Activated CD4-positive, alpha-beta memory T cell treated with anti-CD3 and anti-CD28 coated beads, Interleukin-2, amount 10 ng/mL, durations not matched to agents 7 days and 5 days (primary cell): ENCODE data around the gene PROX1. TPM values are rescaled to one million over a fixed set of nuclear protein-coding genes. Genes with fewer than 3 reads are reported as not detected.
"Not testable (repeated sequence)": the region's sequence is repeated elsewhere in the genome, so short reads cannot be mapped to it uniquely, and the experiment has no call there.

ENCODE experiments used
- CTCF ChIA-PET: fragments of 350-600 bp; sonication (Branson Sonifier 250); formaldehyde crosslinking; loops from one replicate; lab custom pipeline; 2021; ENCODE audit warnings: antibody characterized with exemption, inconsistent platforms; lab: Charles Lee
- POLR2A ChIA-PET: fragments of 350-600 bp; sonication (Branson Sonifier 250); formaldehyde crosslinking; loops from one replicate; lab custom pipeline; 2021; ENCODE audit warnings: antibody characterized with exemption; lab: Charles Lee
- DNase-seq: peaks from one replicate; pipeline ENCODE4 v3.0.0-alpha.2; 2020
- H3K27ac Mint-ChIP-seq: one replicate; pipeline ENCODE4 v1.8.0; 2021; ENCODE audit warnings: mild to moderate bottlenecking, mixed read lengths
- H3K27me3 Mint-ChIP-seq: one replicate; pipeline ENCODE4 v1.8.0; 2021; ENCODE audit warnings: mixed read lengths
- H3K36me3 Mint-ChIP-seq: one replicate; pipeline ENCODE4 v1.8.0; 2021; ENCODE audit warnings: low read depth, mixed read lengths
- H3K4me1 Mint-ChIP-seq: one replicate; pipeline ENCODE4 v1.8.0; 2021; ENCODE audit warnings: mixed read lengths
- H3K4me3 Mint-ChIP-seq: one replicate; pipeline ENCODE4 v1.8.0; 2021; ENCODE audit warnings: mild to moderate bottlenecking, mixed read lengths
- H3K9me3 Mint-ChIP-seq: one replicate; pipeline ENCODE4 v1.8.0; 2021; ENCODE audit warnings: mixed read lengths
- total RNA-seq, 2 experiments: library from RNA; stranded (reverse); gene quantifications; one replicate each; pipeline ENCODE4 v1.2.3, GENCODE V29; 2021

The PROX1 gene
- total RNA-seq, 2 experiments from 2014 or later: 0.08 TPM; not detected in 1

- no peaks in the 10 kb centered on the region for H3K9me3 Mint-ChIP-seq
- H3K36me3 Mint-ChIP-seq: no peaks in the 10 kb centered on the region
- H3K27me3 Mint-ChIP-seq: no peaks in the 10 kb centered on the region
- ChIA-PET POLR2A (no interaction called here), CTCF (no interaction called here)
- no peak overlapping the region for H3K4me3 Mint-ChIP-seq
- no peaks in the 10 kb centered on the region for H3K4me1 Mint-ChIP-seq
- DNase-seq: no peak
- H3K27ac Mint-ChIP-seq: no peak overlapping the region
Measured at GRCh38 chr1:214086945-214087344, 99.2 kb downstream of the PROX1 start.

GRCh38 chr1:214089003-214089402 lies 101.2 kb downstream of the PROX1 start:
- H3K4me3 Mint-ChIP-seq, H3K4me1 Mint-ChIP-seq, CTCF ChIA-PET, H3K36me3 Mint-ChIP-seq, H3K9me3 Mint-ChIP-seq, H3K27ac Mint-ChIP-seq, H3K27me3 Mint-ChIP-seq, DNase-seq, POLR2A ChIA-PET: not testable (repeated sequence)
